GM10266 (cell line): ENCODE measurements around the gene TUNAR.

ENCODE experiments used
- DNase-seq: peaks from one replicate; pipeline ENCODE4 v3.0.0; 2012; ENCODE audit errors: extremely low spot score
- CTCF ChIP-seq: IDR thresholded peaks from 2 replicates; pipeline ENCODE4 v1.5.1; 2012; ENCODE audit warnings: mild to moderate bottlenecking, low read depth; ENCODE audit not compliant: control insufficient read depth, insufficient read depth; ENCODE audit errors: missing control alignments

TUNAR gene

DNA sequence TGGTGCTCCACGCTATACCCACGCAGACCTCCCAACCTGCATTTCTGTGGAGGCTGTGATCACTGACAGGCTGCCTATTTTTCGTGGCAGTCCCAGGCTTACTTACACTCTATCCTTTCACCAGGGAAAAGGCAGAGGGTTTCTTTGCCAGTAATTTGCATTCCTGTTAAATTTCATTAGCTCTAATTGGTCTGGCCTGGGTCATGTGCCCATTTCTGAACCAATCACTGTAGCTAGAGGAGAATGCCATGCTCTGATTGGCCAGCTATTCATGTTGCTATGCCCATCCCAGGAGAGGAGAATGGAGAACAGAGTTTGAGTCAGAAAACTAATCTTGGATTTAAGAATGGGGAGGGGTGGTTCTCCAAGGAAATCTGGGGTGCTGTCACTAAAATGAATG is 43.2 kb upstream of the TUNAR start:
- DNase-seq = no peak
- TF ChIP-seq CTCF = no peak

GRCh38 chr14:95834496-95834895 is 42.1 kb upstream of the TUNAR start:
- no peak for DNase-seq
- no peak for TF ChIP-seq CTCF

GRCh38 chr14:95835121-95835730 is 41.4 kb upstream of the TUNAR start:
- no peak for DNase-seq
- TF ChIP-seq CTCF = no peak

GRCh38 chr14:95838862-95839261 is 37.8 kb upstream of the TUNAR start:
- DNase-seq = no peak
- TF ChIP-seq CTCF = no peak

GRCh38 chr14:95840094-95840700 is 36.4 kb upstream of the TUNAR start:
- no peak for DNase-seq
- TF ChIP-seq CTCF = no peak

- no peak for DNase-seq
- no peak for TF ChIP-seq CTCF
Observed at GRCh38 chr14:95841668-95842067, 35.0 kb upstream of the TUNAR start.

- TF ChIP-seq CTCF = no peak
- no peak for DNase-seq
Observed at GRCh38 chr14:95849761-95850160, 26.9 kb upstream of the TUNAR start.
